Measurements from ENCODE around the gene FAM200A. TPM values are rescaled to one million over a fixed set of nuclear protein-coding genes. Genes with fewer than 3 reads are reported as not detected.

FAM200A gene
- total RNA-seq, 1 donor from 2014 or later, result 4.9 TPM

DNA sequence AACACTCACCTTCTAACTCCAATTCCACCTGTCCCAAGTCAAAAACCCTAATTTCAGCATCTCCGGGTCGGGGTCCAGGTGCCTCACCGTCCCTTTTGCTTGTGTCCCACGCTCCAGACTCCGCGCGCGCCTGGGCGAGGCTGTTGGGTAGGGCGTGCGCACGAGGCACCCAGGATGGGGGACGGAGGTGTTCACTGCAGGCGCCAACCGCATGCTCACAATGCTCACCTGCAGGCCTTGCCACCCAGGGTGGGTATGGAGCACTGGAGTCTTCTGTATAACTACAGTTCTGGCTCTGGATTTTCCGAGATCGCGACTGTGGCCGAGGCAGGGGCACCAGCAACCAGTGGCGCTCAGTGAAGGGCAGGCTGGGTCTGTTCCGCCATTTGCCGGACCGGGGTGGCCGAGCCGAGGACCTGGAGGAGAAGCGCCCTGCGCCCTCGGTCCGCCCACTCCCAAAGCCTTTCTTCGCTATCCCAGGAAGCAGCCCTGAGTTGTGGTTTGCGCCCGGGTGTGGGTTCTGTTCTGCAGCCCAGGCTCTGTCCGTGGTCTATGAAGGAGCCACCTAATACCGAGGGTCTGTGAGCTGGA lies 8.7 kb downstream of the FAM200A start:
- TF ChIP-seq, protein P1, sequence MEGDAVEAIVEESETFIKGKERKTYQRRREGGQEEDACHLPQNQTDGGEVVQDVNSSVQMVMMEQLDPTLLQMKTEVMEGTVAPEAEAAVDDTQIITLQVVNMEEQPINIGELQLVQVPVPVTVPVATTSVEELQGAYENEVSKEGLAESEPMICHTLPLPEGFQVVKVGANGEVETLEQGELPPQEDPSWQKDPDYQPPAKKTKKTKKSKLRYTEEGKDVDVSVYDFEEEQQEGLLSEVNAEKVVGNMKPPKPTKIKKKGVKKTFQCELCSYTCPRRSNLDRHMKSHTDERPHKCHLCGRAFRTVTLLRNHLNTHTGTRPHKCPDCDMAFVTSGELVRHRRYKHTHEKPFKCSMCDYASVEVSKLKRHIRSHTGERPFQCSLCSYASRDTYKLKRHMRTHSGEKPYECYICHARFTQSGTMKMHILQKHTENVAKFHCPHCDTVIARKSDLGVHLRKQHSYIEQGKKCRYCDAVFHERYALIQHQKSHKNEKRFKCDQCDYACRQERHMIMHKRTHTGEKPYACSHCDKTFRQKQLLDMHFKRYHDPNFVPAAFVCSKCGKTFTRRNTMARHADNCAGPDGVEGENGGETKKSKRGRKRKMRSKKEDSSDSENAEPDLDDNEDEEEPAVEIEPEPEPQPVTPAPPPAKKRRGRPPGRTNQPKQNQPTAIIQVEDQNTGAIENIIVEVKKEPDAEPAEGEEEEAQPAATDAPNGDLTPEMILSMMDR (IDR thresholded peaks at IDR 0.05), result no peak
- H3K4me3 ChIP-seq, result no peak overlapping the region
- ATAC-seq (no peak), DNase-seq (no peak)
- H3K4me1 ChIP-seq, result no peaks in the 10 kb centered on the region
- intact Hi-C loops (cut with DNase I), result no loop called here
- H3K9me3 ChIP-seq, result peaks cover 18% of the 10 kb centered on the region
- H3K27ac ChIP-seq, result no peak overlapping the region
- no peaks in the 10 kb centered on the region for H3K27me3 ChIP-seq
- H3K36me3 ChIP-seq, result peaks cover 5% of the 10 kb centered on the region

- no peak overlapping the region for H3K27ac ChIP-seq
- ATAC-seq (no peak), DNase-seq (no peak)
- TF ChIP-seq, protein P1 (IDR thresholded peaks at IDR 0.05), result no peak
- intact Hi-C loops (cut with DNase I), result no loop called here
- H3K9me3 ChIP-seq, result peaks cover 18% of the 10 kb centered on the region
- H3K27me3 ChIP-seq, result no peaks in the 10 kb centered on the region
- H3K36me3 ChIP-seq, result no peaks in the 10 kb centered on the region
- H3K4me1 ChIP-seq, result no peaks in the 10 kb centered on the region
- no peak overlapping the region for H3K4me3 ChIP-seq
Observed at GRCh38 chr7:99541212-99541611, 10.7 kb downstream of the FAM200A start.

DNA sequence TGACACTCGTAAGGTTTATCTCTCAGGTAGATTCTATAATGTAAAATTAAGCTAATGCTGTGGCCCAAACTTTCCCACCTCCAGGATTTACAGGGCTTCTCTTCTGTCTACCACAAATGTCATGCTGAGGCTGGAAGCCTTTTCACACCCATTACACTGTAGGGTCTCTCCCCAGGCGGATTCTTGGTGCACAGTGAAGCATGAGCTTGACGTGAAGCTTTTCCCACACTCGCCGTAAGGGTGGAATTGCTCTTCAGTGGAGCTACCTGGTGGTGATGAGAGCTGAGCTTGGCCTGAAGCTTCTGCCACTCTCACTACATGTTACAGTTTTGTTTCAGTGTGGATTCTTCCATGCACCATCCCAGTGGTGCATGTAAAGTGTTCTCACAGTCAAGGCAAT lies 11.4 kb downstream of the FAM200A start:
- H3K4me1 ChIP-seq, result no peaks in the 10 kb centered on the region
- no peak overlapping the region for H3K4me3 ChIP-seq
- DNase-seq, result no peak
- TF ChIP-seq, protein P1 (IDR thresholded peaks at IDR 0.05), result no peak
- no peaks in the 10 kb centered on the region for H3K27me3 ChIP-seq
- H3K9me3 ChIP-seq, result peaks cover 18% of the 10 kb centered on the region
- H3K36me3 ChIP-seq, result no peaks in the 10 kb centered on the region
- intact Hi-C loops (cut with DNase I), result no loop called here
- ATAC-seq, result no peak
- no peak overlapping the region for H3K27ac ChIP-seq

- no peak for ATAC-seq
- intact Hi-C loops (cut with DNase I), result no loop called here
- TF ChIP-seq, protein P1 (IDR thresholded peaks at IDR 0.05), result no peak
- Histone ChIP-seq H3K36me3 (no peaks in the 10 kb centered on the region), H3K27me3 (no peaks in the 10 kb centered on the region), H3K27ac (no peak overlapping the region), H3K9me3 (peaks cover 18% of the 10 kb centered on the region), H3K4me1 (no peaks in the 10 kb centered on the region), H3K4me3 (no peak overlapping the region)
- no peak for DNase-seq
Observed at GRCh38 chr7:99539213-99539811, 12.6 kb downstream of the FAM200A start.

- H3K27ac ChIP-seq, result no peak overlapping the region
- ATAC-seq, result no peak
- intact Hi-C loops (cut with DNase I), result no loop called here
Observed at GRCh38 chr7:99535667-99536066, 16.2 kb downstream of the FAM200A start.

More at GRCh38 chr7:99535667-99536066, 16.2 kb downstream of the FAM200A start:
- Histone ChIP-seq H3K4me1 (no peaks in the 10 kb centered on the region), H3K4me3 (no peak overlapping the region), H3K9me3 (peaks cover 26% of the 10 kb centered on the region), H3K27me3 (no peaks in the 10 kb centered on the region), H3K36me3 (peaks cover 9% of the 10 kb centered on the region)
- no peak for DNase-seq
- TF ChIP-seq, protein P1 (IDR thresholded peaks at IDR 0.05), result no peak

Data from upper lobe of right lung (tissue), 1 donor.